ENCODE results near the gene GALNTL6. TPM values are rescaled to one million over a fixed set of nuclear protein-coding genes. Genes with fewer than 3 reads are reported as not detected.

GALNTL6 gene
- total and polyA plus RNA-seq, 8 donors, result 0.13 to 0.41 (median 0.21) TPM; not detected in 4

- intact Hi-C loops (cut with DNase I), result no loop called here
- H3K36me3 ChIP-seq, result no peaks in the 10 kb centered on the region
- no peak for DNase-seq
Observed at GRCh38 chr4:172202480-172203076, 389.4 kb downstream of the GALNTL6 start.

GRCh38 chr4:172207258-172207657 is 394.1 kb downstream of the GALNTL6 start:
- DNase-seq, result no peak
- no peak overlapping the region for H3K27ac ChIP-seq
- intact Hi-C loops (cut with DNase I), result no loop called here
- ATAC-seq, result no peak
- no peaks in the 10 kb centered on the region for H3K27me3 ChIP-seq
- no peaks in the 10 kb centered on the region for H3K9me3 ChIP-seq
- no peak overlapping the region for H3K4me3 ChIP-seq
- H3K4me1 ChIP-seq, result no peaks in the 10 kb centered on the region
- WGBS, 2 donors, result 38 to 56% methylated on average over 3 of the region's 3 CpGs
- H3K36me3 ChIP-seq, result no peaks in the 10 kb centered on the region
- FAIRE-seq, result no peak
- no peak for TF ChIP-seq CTCF (IDR thresholded peaks at IDR 0.05)

More at GRCh38 chr4:172202480-172203076, 389.4 kb downstream of the GALNTL6 start:
- Histone ChIP-seq H3K9me3 (no peaks in the 10 kb centered on the region), H3K27ac (no peak overlapping the region), H3K4me3 (no peak overlapping the region), H3K4me1 (no peaks in the 10 kb centered on the region), H3K27me3 (no peaks in the 10 kb centered on the region)
- peak; percentile 49 for FAIRE-seq
- TF ChIP-seq CTCF (IDR thresholded peaks at IDR 0.05), result peak in 2 of 4 donors; percentile 16 to 25
- peak in 2 of 4 donors; percentile 32 to 44 for ATAC-seq

GRCh38 chr4:172207886-172208285 is 394.7 kb downstream of the GALNTL6 start:
- WGBS, 2 donors, result 40 to 52% methylated on average over 3 of the region's 3 CpGs
- no peak for DNase-seq
- ATAC-seq, result no peak
- FAIRE-seq, result no peak
- H3K36me3 ChIP-seq, result no peaks in the 10 kb centered on the region
- intact Hi-C loops (cut with DNase I), result no loop called here
- no peak overlapping the region for H3K27ac ChIP-seq
- no peak overlapping the region for H3K4me3 ChIP-seq
- H3K4me1 ChIP-seq, result no peaks in the 10 kb centered on the region
- H3K9me3 ChIP-seq, result no peaks in the 10 kb centered on the region
- TF ChIP-seq CTCF (IDR thresholded peaks at IDR 0.05), result no peak
- H3K27me3 ChIP-seq, result no peaks in the 10 kb centered on the region

GRCh38 chr4:172220679-172221078 is 407.5 kb downstream of the GALNTL6 start:
- no peak for TF ChIP-seq CTCF (IDR thresholded peaks at IDR 0.05)
- WGBS, 2 donors, result 0 to 2% methylated on average over 1 of the region's 1 CpG
- Histone ChIP-seq H3K9me3 (no peaks in the 10 kb centered on the region), H3K36me3 (no peaks in the 10 kb centered on the region), H3K27ac (no peak overlapping the region), H3K4me3 (no peak overlapping the region), H3K4me1 (no peaks in the 10 kb centered on the region), H3K27me3 (no peaks in the 10 kb centered on the region)
- intact Hi-C loops (cut with DNase I), result no loop called here
- ATAC-seq, result no peak
- FAIRE-seq, result no peak
- no peak for DNase-seq

GRCh38 chr4:172225457-172225856 is 412.3 kb downstream of the GALNTL6 start:
- no peak overlapping the region for H3K27ac ChIP-seq
- no peak overlapping the region for H3K4me3 ChIP-seq
- DNase-seq (no peak), ATAC-seq (no peak), FAIRE-seq (no peak)
- no peaks in the 10 kb centered on the region for H3K4me1 ChIP-seq
- no peaks in the 10 kb centered on the region for H3K27me3 ChIP-seq
- no peak for TF ChIP-seq CTCF (IDR thresholded peaks at IDR 0.05)
- WGBS, 2 donors, result 83 to 87% methylated on average over 5 of the region's 5 CpGs
- H3K9me3 ChIP-seq, result no peaks in the 10 kb centered on the region
- intact Hi-C loops (cut with DNase I), result no loop called here
- H3K36me3 ChIP-seq, result no peaks in the 10 kb centered on the region

All from pancreas (tissue), 10 donors.